HEK293 (cell line): ENCODE results near the gene RGS14.

ENCODE experiments used
- AEBP2 ChIP-seq: fragments of 450-650 bp; formaldehyde crosslinking; IDR thresholded peaks from 2 replicates; pipeline ENCODE4 v1.5.1; 2016; ENCODE audit warnings: missing biosample characterization, missing genetic modification characterization, borderline replicate concordance
- ATF2 ChIP-seq: fragments of 450-650 bp; formaldehyde crosslinking; IDR thresholded peaks from 2 replicates; pipeline ENCODE4 v1.5.1; 2016; ENCODE audit warnings: missing biosample characterization, missing genetic modification characterization, low read depth
- KLF7 ChIP-seq: fragments of 450-650 bp; formaldehyde crosslinking; IDR thresholded peaks from 2 replicates; pipeline ENCODE4 v1.5.1; 2016; ENCODE audit warnings: missing biosample characterization, missing genetic modification characterization, borderline replicate concordance
- OVOL3 ChIP-seq: fragments of 450-650 bp; formaldehyde crosslinking; IDR thresholded peaks from 2 replicates; pipeline ENCODE4 v1.5.1; 2016; ENCODE audit warnings: missing biosample characterization, missing genetic modification characterization
- PRDM4 ChIP-seq: fragments of 450-650 bp; formaldehyde crosslinking; IDR thresholded peaks from 2 replicates; pipeline ENCODE4 v1.5.1; 2017; ENCODE audit warnings: missing biosample characterization, missing genetic modification characterization
- TCF7L2 ChIP-seq: IDR thresholded peaks from 2 replicates; pipeline ENCODE4 v1.6.1; 2011; ENCODE audit warnings: low read depth, mild to moderate bottlenecking, inconsistent platforms, low read length, moderate library complexity, borderline replicate concordance
- ZBTB44 ChIP-seq: fragments of 450-650 bp; IDR thresholded peaks from 2 replicates; pipeline ENCODE4 v1.5.1; 2018; ENCODE audit warnings: missing biosample characterization, mild to moderate bottlenecking, missing genetic modification characterization
- ZNF138 ChIP-seq: fragments of 450-650 bp; formaldehyde crosslinking; IDR thresholded peaks from 2 replicates; pipeline ENCODE4 v1.5.1; 2016; ENCODE audit warnings: missing biosample characterization, missing genetic modification characterization, borderline replicate concordance
- ZNF26 ChIP-seq: fragments of 450-650 bp; formaldehyde crosslinking; IDR thresholded peaks from 2 replicates; pipeline ENCODE4 v1.5.1; 2016; ENCODE audit warnings: missing biosample characterization, missing genetic modification characterization
- ZNF398 ChIP-seq: fragments of 450-650 bp; formaldehyde crosslinking; IDR thresholded peaks from 2 replicates; pipeline ENCODE4 v1.5.1; 2017; ENCODE audit warnings: missing biosample characterization, missing genetic modification characterization
- ZNF426 ChIP-seq: fragments of 450-650 bp; formaldehyde crosslinking; IDR thresholded peaks from 2 replicates; pipeline ENCODE4 v1.5.1; 2017; ENCODE audit warnings: missing biosample characterization, missing genetic modification characterization, mild to moderate bottlenecking, inconsistent platforms, moderate library complexity
- ZNF449 ChIP-seq: fragments of 450-650 bp; formaldehyde crosslinking; IDR thresholded peaks from 2 replicates; pipeline ENCODE4 v1.5.1; 2017; ENCODE audit warnings: missing biosample characterization, mild to moderate bottlenecking, missing genetic modification characterization, moderate library complexity
- ZNF518A ChIP-seq: fragments of 450-650 bp; formaldehyde crosslinking; conservative IDR thresholded peaks from 2 replicates; pipeline ENCODE4 v1.5.1; 2016; ENCODE audit warnings: low read depth, missing biosample characterization, missing genetic modification characterization
- ZNF561 ChIP-seq: fragments of 450-650 bp; IDR thresholded peaks from 2 replicates; pipeline ENCODE4 v1.5.1; 2018; ENCODE audit warnings: missing biosample characterization, missing genetic modification characterization, borderline replicate concordance
- ZNF624 ChIP-seq: fragments of 450-650 bp; formaldehyde crosslinking; IDR thresholded peaks from 2 replicates; pipeline ENCODE4 v1.5.1; 2017; ENCODE audit warnings: missing biosample characterization, missing genetic modification characterization
- ZNF768 ChIP-seq: fragments of 450-650 bp; formaldehyde crosslinking; IDR thresholded peaks from 2 replicates; pipeline ENCODE4 v1.5.1; 2018; ENCODE audit warnings: missing biosample characterization, mild to moderate bottlenecking, missing genetic modification characterization
- ZNF837 ChIP-seq: fragments of 450-650 bp; formaldehyde crosslinking; IDR thresholded peaks from 2 replicates; pipeline ENCODE4 v1.5.1; 2016; ENCODE audit warnings: missing biosample characterization, missing genetic modification characterization
- ZXDB ChIP-seq: fragments of 450-650 bp; formaldehyde crosslinking; IDR thresholded peaks from 2 replicates; pipeline ENCODE4 v1.5.1; 2016; ENCODE audit warnings: missing biosample characterization, missing genetic modification characterization

Gene RGS14

GRCh38 chr5:177362610-177363507, 5.1 kb downstream of the RGS14 start (continued):
- TF ChIP-seq ZNF26 (tag by site-specific recombination) (no peak), ZNF138 (no peak), ZNF624 (tag by site-specific recombination) (no peak), ATF2 (no peak), OVOL3 (tag by site-specific recombination) (no peak), ZNF561 (tag by site-specific recombination) (no peak), ZXDB (tag by site-specific recombination) (peak; percentile 52), PRDM4 (no peak), ZNF426 (tag by site-specific recombination) (no peak), ZNF449 (tag by site-specific recombination) (no peak), TCF7L2 (no peak), ZBTB44 (tag by site-specific recombination) (no peak), KLF7 (tag by site-specific recombination) (no peak), ZNF768 (no peak), ZNF518A (no peak), ZNF398 (tag by site-specific recombination) (peak; percentile 87), AEBP2 (no peak), ZNF837 (tag by site-specific recombination) (no peak)
